ENCODE results near the gene FBN2.

Gene FBN2

DNA sequence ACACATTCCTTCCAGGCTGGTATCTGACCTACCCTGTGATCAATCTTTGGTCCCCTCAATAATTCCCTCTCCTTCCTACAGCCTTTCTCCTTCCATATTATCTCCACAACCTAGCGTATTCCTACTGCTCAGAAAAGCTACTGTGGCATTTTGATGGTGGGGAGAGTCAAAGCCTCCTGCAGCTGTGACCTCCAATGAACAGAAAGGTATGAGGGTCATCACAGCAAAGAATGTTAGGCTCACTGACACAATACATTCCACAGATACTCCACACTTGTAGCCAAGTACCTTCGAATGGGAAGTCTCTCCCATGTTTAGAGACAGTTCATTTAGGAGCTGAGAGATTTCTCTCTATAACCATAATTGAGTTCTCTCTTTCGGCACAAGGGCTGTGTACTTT, 5.9 kb downstream of the FBN2 start:
- no peak for ATAC-seq
- TF ChIP-seq, protein P1, sequence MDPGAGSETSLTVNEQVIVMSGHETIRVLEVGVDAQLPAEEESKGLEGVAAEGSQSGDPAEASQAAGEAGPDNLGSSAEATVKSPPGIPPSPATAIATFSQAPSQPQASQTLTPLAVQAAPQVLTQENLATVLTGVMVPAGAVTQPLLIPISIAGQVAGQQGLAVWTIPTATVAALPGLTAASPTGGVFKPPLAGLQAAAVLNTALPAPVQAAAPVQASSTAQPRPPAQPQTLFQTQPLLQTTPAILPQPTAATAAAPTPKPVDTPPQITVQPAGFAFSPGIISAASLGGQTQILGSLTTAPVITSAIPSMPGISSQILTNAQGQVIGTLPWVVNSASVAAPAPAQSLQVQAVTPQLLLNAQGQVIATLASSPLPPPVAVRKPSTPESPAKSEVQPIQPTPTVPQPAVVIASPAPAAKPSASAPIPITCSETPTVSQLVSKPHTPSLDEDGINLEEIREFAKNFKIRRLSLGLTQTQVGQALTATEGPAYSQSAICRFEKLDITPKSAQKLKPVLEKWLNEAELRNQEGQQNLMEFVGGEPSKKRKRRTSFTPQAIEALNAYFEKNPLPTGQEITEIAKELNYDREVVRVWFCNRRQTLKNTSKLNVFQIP (CRISPR knock-in tag; IDR thresholded peaks at IDR 0.05; ENCODE audit: borderline replicate concordance, low read depth): no peak
- TF ChIP-seq BACH2 (CRISPR knock-in tag; IDR thresholded peaks at IDR 0.05; ENCODE audit: borderline replicate concordance): no peak
- TF ChIP-seq ZNF565 (CRISPR knock-in tag; conservative IDR thresholded peaks at IDR 0.05; ENCODE audit: low read depth): no peak
- no peak for TF ChIP-seq ZC3H10 (CRISPR knock-in tag; IDR thresholded peaks at IDR 0.05)
- TF ChIP-seq, protein P2, sequence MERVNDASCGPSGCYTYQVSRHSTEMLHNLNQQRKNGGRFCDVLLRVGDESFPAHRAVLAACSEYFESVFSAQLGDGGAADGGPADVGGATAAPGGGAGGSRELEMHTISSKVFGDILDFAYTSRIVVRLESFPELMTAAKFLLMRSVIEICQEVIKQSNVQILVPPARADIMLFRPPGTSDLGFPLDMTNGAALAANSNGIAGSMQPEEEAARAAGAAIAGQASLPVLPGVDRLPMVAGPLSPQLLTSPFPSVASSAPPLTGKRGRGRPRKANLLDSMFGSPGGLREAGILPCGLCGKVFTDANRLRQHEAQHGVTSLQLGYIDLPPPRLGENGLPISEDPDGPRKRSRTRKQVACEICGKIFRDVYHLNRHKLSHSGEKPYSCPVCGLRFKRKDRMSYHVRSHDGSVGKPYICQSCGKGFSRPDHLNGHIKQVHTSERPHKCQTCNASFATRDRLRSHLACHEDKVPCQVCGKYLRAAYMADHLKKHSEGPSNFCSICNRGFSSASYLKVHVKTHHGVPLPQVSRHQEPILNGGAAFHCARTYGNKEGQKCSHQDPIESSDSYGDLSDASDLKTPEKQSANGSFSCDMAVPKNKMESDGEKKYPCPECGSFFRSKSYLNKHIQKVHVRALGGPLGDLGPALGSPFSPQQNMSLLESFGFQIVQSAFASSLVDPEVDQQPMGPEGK (CRISPR knock-in tag; IDR thresholded peaks at IDR 0.05; ENCODE audit: borderline replicate concordance): no peak
- no peak for TF ChIP-seq TSHZ2 (CRISPR knock-in tag; IDR thresholded peaks at IDR 0.05)
- no peak for TF ChIP-seq ZFP3 (CRISPR knock-in tag; IDR thresholded peaks at IDR 0.05)
- no peak for TF ChIP-seq GLIS3 (CRISPR knock-in tag; IDR thresholded peaks at IDR 0.05)
- TF ChIP-seq ZFP30 (CRISPR knock-in tag; IDR thresholded peaks at IDR 0.05): no peak
- no peak for TF ChIP-seq ESRRG (CRISPR knock-in tag; IDR thresholded peaks at IDR 0.05)
- no peak for TF ChIP-seq CSDC2 (CRISPR knock-in tag; IDR thresholded peaks at IDR 0.05)
- TF ChIP-seq TCF4 (CRISPR knock-in tag; IDR thresholded peaks at IDR 0.05; ENCODE audit: borderline replicate concordance): no peak
- no peak for TF ChIP-seq ZNF70 (CRISPR knock-in tag; IDR thresholded peaks at IDR 0.05)

DNA sequence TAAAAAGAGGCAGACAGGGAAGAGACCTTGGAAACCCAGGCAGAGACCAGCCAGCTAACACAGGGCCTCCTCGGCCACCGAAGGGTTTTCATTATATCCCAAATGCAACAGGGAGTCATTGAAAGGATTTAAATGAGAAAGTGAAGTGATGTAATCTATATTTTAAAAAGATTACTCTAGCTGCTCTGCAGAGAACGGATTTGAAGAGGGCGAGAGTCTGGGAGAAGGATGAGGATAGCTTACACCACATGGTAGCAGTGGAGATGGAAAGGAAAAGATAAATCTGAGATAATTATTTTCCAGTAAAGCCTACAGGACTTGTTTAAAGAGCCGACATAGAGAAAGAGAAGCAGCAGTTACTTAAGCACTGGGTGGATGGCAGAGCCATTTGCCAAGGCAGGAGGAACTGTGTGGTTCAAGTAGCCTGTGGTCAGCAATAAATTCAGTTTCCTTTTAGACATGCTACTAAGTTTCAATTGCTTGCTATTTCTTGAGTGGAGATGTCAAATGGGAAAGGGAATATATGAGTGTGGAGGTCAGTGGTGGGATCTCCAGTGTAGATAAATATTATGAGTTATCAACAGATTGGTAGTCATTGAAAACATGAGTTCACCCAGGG, 9.3 kb downstream of the FBN2 start:
- ATAC-seq: no peak
- TF ChIP-seq, protein P3, sequence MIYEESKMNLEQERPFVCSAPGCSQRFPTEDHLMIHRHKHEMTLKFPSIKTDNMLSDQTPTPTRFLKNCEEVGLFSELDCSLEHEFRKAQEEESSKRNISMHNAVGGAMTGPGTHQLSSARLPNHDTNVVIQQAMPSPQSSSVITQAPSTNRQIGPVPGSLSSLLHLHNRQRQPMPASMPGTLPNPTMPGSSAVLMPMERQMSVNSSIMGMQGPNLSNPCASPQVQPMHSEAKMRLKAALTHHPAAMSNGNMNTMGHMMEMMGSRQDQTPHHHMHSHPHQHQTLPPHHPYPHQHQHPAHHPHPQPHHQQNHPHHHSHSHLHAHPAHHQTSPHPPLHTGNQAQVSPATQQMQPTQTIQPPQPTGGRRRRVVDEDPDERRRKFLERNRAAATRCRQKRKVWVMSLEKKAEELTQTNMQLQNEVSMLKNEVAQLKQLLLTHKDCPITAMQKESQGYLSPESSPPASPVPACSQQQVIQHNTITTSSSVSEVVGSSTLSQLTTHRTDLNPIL (CRISPR knock-in tag; IDR thresholded peaks at IDR 0.05; ENCODE audit: low read depth): no peak
- TF ChIP-seq ZC3H10 (CRISPR knock-in tag; IDR thresholded peaks at IDR 0.05): no peak
- TF ChIP-seq GLIS3 (CRISPR knock-in tag; IDR thresholded peaks at IDR 0.05): no peak
- no peak for TF ChIP-seq ZFP30 (CRISPR knock-in tag; IDR thresholded peaks at IDR 0.05)
- TF ChIP-seq CSDC2 (CRISPR knock-in tag; IDR thresholded peaks at IDR 0.05): no peak
- TF ChIP-seq, protein P2 (CRISPR knock-in tag; IDR thresholded peaks at IDR 0.05; ENCODE audit: borderline replicate concordance): no peak

- TF ChIP-seq ZFP3 (CRISPR knock-in tag; IDR thresholded peaks at IDR 0.05) (no peak), CSRNP3 (CRISPR knock-in tag; IDR thresholded peaks at IDR 0.05) (no peak), ZFP30 (CRISPR knock-in tag; IDR thresholded peaks at IDR 0.05) (no peak), BACH2 (CRISPR knock-in tag; IDR thresholded peaks at IDR 0.05; ENCODE audit: borderline replicate concordance) (no peak), OSR1 (CRISPR knock-in tag; IDR thresholded peaks at IDR 0.05) (no peak)
- no peak for ATAC-seq
These were observed 9.9 kb downstream of the FBN2 start for GRCh38 chr5:128528126-128528525.

Data from SK-N-SH treated with all-trans-retinoic acid at 6 μM for 48 hours (cell line).